ENCODE results near the gene TECTB.

Gene TECTB

GRCh38 chr10:112241651-112242341 lies 41.4 kb upstream of the TECTB start:
- Histone ChIP-seq H3K27ac (no peak overlapping the region), H3K4me1 (no peaks in the 10 kb centered on the region), H3K36me3 (no peaks in the 10 kb centered on the region), H3K9me3 (peaks cover 0 to 13% (median 13%) of the 10 kb centered on the region in 3 donors), H3K4me3 (no peak overlapping the region), H3K27me3 (no peaks in the 10 kb centered on the region)
- intact Hi-C loops (cut with DNase I; ENCODE audit: low total_unique reads) = no loop called here
- DNase-seq = no peak
- no peak for TF ChIP-seq CTCF (IDR thresholded peaks at IDR 0.05)

DNA sequence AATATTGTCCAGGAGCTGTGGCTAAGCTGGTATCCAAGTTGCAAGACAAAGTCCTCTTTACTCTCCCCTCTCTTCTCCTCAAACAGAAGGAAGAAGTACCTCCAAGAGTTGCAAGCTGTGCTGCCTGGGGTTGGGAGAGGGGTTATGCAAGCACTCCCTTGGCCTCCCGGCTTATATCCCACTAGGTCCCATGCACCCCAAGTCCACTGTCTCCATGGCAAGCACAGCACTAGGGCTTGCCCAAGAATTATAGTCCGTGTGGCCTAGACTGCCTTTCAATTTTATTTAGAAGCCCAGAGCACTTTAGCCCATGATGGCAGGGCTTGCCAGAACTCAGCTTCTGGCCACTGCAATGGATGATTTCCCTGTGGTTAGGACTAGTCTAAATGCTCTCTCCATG lies 40.4 kb upstream of the TECTB start:
- H3K27me3 ChIP-seq = no peaks in the 10 kb centered on the region
- H3K4me1 ChIP-seq = no peaks in the 10 kb centered on the region
- H3K4me3 ChIP-seq = no peak overlapping the region
- H3K36me3 ChIP-seq = no peaks in the 10 kb centered on the region
- TF ChIP-seq CTCF (IDR thresholded peaks at IDR 0.05) = no peak
- peaks cover 0 to 13% (median 13%) of the 10 kb centered on the region in 3 donors for H3K9me3 ChIP-seq
- H3K27ac ChIP-seq = no peak overlapping the region
- DNase-seq = no peak
- intact Hi-C loops (cut with DNase I; ENCODE audit: low total_unique reads) = no loop called here

- H3K27ac ChIP-seq = no peak overlapping the region
- no peaks in the 10 kb centered on the region for H3K27me3 ChIP-seq
- H3K4me3 ChIP-seq = no peak overlapping the region
- no peak for DNase-seq
- H3K4me1 ChIP-seq = no peaks in the 10 kb centered on the region
- no peaks in the 10 kb centered on the region for H3K36me3 ChIP-seq
- TF ChIP-seq CTCF (IDR thresholded peaks at IDR 0.05) = no peak
- H3K9me3 ChIP-seq = peaks cover 0 to 13% (median 13%) of the 10 kb centered on the region in 3 donors
- intact Hi-C loops (cut with DNase I; ENCODE audit: low total_unique reads) = no loop called here
Observed at GRCh38 chr10:112243713-112244112, 39.5 kb upstream of the TECTB start.

DNA sequence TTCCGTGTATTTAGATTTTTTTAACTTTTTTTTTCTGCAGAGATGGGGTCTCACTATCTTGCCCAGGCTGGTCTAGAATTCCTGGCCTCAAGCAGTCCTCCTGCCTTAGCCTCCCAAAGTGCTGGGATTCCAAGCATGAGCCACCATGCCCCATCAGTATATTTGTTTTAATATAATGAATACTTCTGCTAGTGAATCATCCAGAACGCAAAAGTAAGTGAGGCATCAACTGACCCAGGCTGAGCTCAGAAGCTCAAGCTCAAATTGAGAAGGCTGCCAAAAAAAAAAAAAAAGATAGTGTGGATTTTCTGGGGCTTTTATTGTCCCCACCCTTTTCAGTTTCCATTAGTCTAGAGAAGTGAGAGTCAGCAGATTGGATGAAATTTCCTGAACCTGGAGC lies 39.0 kb upstream of the TECTB start:
- H3K4me1 ChIP-seq = no peaks in the 10 kb centered on the region
- H3K36me3 ChIP-seq = no peaks in the 10 kb centered on the region
- DNase-seq = no peak
- no peak overlapping the region for H3K4me3 ChIP-seq
- H3K9me3 ChIP-seq = peaks cover 0 to 13% (median 12%) of the 10 kb centered on the region in 3 donors
- no peaks in the 10 kb centered on the region for H3K27me3 ChIP-seq
- no peak overlapping the region for H3K27ac ChIP-seq
- intact Hi-C loops (cut with DNase I; ENCODE audit: low total_unique reads) = no loop called here
- TF ChIP-seq CTCF (IDR thresholded peaks at IDR 0.05) = no peak

DNA sequence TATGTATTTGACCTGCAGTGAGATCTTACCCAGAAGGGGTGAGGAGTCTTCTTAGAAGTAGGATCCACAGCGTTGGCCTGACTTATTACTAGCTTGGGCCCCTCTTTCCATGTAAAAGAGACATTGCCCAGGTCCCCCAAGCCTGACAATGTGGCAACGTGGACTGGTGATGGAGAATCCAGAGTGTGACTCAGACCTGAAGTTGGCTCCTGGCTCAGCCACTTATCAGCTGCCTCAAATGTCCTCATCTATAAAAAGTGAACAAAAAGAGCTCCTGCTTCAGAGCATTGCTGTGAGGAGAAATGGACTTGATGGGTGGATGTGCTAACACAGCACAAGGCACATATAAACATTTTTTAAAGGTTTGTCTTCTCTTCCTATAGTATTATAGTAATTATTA lies 35.4 kb upstream of the TECTB start:
- Histone ChIP-seq H3K27me3 (no peaks in the 10 kb centered on the region), H3K36me3 (no peaks in the 10 kb centered on the region), H3K4me3 (no peak overlapping the region), H3K27ac (no peak overlapping the region), H3K9me3 (peaks cover 0 to 6% (median 0%) of the 10 kb centered on the region in 3 donors), H3K4me1 (no peaks in the 10 kb centered on the region)
- no peak for TF ChIP-seq CTCF (IDR thresholded peaks at IDR 0.05)
- no peak for DNase-seq
- intact Hi-C loops (cut with DNase I; ENCODE audit: low total_unique reads) = no loop called here
